ENCODE measurements around the gene ABAT. TPM values are rescaled to one million over a fixed set of nuclear protein-coding genes. Genes with fewer than 3 reads are reported as not detected.

ABAT gene
- total RNA-seq, 1 experiment from 2014 or later: 6.9 TPM

GRCh38 chr16:8773537-8773936 is 99.1 kb downstream of the ABAT start:
- no peaks in the 10 kb centered on the region for H3K9me3 ChIP-seq (ENCODE audit: low read depth, low read length, poor library complexity, severe bottlenecking)
- no peak for TF ChIP-seq EZH2 (IDR thresholded peaks at IDR 0.05; ENCODE audit: borderline replicate concordance, low read depth, low read length, poor library complexity, severe bottlenecking)
- TF ChIP-seq, protein P1, sequence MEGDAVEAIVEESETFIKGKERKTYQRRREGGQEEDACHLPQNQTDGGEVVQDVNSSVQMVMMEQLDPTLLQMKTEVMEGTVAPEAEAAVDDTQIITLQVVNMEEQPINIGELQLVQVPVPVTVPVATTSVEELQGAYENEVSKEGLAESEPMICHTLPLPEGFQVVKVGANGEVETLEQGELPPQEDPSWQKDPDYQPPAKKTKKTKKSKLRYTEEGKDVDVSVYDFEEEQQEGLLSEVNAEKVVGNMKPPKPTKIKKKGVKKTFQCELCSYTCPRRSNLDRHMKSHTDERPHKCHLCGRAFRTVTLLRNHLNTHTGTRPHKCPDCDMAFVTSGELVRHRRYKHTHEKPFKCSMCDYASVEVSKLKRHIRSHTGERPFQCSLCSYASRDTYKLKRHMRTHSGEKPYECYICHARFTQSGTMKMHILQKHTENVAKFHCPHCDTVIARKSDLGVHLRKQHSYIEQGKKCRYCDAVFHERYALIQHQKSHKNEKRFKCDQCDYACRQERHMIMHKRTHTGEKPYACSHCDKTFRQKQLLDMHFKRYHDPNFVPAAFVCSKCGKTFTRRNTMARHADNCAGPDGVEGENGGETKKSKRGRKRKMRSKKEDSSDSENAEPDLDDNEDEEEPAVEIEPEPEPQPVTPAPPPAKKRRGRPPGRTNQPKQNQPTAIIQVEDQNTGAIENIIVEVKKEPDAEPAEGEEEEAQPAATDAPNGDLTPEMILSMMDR (conservative IDR thresholded peaks at IDR 0.05; ENCODE audit: low read depth, low read length): no peak
- intact Hi-C loops (cut with micrococcal nuclease; ENCODE audit: unreplicated experiment): no loop called here
- no peak overlapping the region for H3K4me3 ChIP-seq (ENCODE audit: low read depth, low read length, poor library complexity, severe bottlenecking)
- no peaks in the 10 kb centered on the region for H3K36me3 ChIP-seq (ENCODE audit: insufficient read depth, low read length, poor library complexity, severe bottlenecking)
- no peaks in the 10 kb centered on the region for H3K4me1 ChIP-seq (ENCODE audit: insufficient read depth, low read length, poor library complexity, severe bottlenecking)
- H3K27ac ChIP-seq (ENCODE audit: low read depth, low read length, poor library complexity, severe bottlenecking): no peak overlapping the region
- no peak for DNase-seq (ENCODE audit: low spot score)
- CTCF ChIA-PET: no interaction called here
- no peaks in the 10 kb centered on the region for H3K27me3 ChIP-seq (replicated peaks; ENCODE audit: insufficient read depth, low read depth, low read length, poor library complexity)
- no TSS peak for BruUV-seq (replicated peaks)
- POLR2A ChIA-PET (ENCODE audit: low non-redundant PET): no interaction called here

GRCh38 chr16:8774208-8774607 is 99.8 kb downstream of the ABAT start:
- Histone ChIP-seq H3K9me3 (ENCODE audit: low read depth, low read length, poor library complexity, severe bottlenecking) (no peaks in the 10 kb centered on the region), H3K36me3 (ENCODE audit: insufficient read depth, low read length, poor library complexity, severe bottlenecking) (no peaks in the 10 kb centered on the region), H3K27ac (ENCODE audit: low read depth, low read length, poor library complexity, severe bottlenecking) (no peak overlapping the region), H3K4me3 (ENCODE audit: low read depth, low read length, poor library complexity, severe bottlenecking) (no peak overlapping the region), H3K4me1 (ENCODE audit: insufficient read depth, low read length, poor library complexity, severe bottlenecking) (no peaks in the 10 kb centered on the region), H3K27me3 (replicated peaks; ENCODE audit: insufficient read depth, low read depth, low read length, poor library complexity) (no peaks in the 10 kb centered on the region)
- no peak for DNase-seq (ENCODE audit: low spot score)
- CTCF ChIA-PET: no interaction called here
- no peak for TF ChIP-seq EZH2 (IDR thresholded peaks at IDR 0.05; ENCODE audit: borderline replicate concordance, low read depth, low read length, poor library complexity, severe bottlenecking)
- TF ChIP-seq, protein P1 (conservative IDR thresholded peaks at IDR 0.05; ENCODE audit: low read depth, low read length): no peak
- intact Hi-C loops (cut with micrococcal nuclease; ENCODE audit: unreplicated experiment): no loop called here
- BruUV-seq (replicated peaks): no TSS peak
- POLR2A ChIA-PET (ENCODE audit: low non-redundant PET): no interaction called here

DNA sequence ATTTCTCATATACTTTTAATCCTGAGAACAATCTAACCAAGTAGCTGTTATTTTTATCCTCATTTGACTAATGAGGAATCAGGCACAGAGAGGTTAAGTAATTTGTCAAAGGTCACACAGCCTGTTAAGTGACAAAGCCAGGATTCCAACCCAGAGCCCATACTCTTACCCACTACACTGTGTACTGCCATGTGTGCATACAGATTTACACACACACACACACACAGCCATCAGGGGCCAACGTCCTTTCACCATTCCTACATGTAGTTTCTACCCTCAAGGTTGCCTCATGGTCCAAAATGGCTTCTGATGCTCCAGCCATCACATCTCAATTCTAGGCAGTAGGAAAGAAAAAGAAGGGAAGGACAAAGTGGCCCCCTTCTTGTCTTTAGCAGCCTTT is 100.9 kb downstream of the ABAT start:
- Histone ChIP-seq H3K27ac (ENCODE audit: low read depth, low read length, poor library complexity, severe bottlenecking) (no peak overlapping the region), H3K4me3 (ENCODE audit: low read depth, low read length, poor library complexity, severe bottlenecking) (no peak overlapping the region), H3K36me3 (ENCODE audit: insufficient read depth, low read length, poor library complexity, severe bottlenecking) (no peaks in the 10 kb centered on the region), H3K4me1 (ENCODE audit: insufficient read depth, low read length, poor library complexity, severe bottlenecking) (no peaks in the 10 kb centered on the region), H3K27me3 (replicated peaks; ENCODE audit: insufficient read depth, low read depth, low read length, poor library complexity) (no peaks in the 10 kb centered on the region), H3K9me3 (ENCODE audit: low read depth, low read length, poor library complexity, severe bottlenecking) (no peaks in the 10 kb centered on the region)
- no peak for DNase-seq (ENCODE audit: low spot score)
- BruUV-seq (replicated peaks): no TSS peak
- intact Hi-C loops (cut with micrococcal nuclease; ENCODE audit: unreplicated experiment): no loop called here
- POLR2A ChIA-PET (ENCODE audit: low non-redundant PET): no interaction called here
- TF ChIP-seq, protein P1 (conservative IDR thresholded peaks at IDR 0.05; ENCODE audit: low read depth, low read length): no peak
- no peak for TF ChIP-seq EZH2 (IDR thresholded peaks at IDR 0.05; ENCODE audit: borderline replicate concordance, low read depth, low read length, poor library complexity, severe bottlenecking)
- CTCF ChIA-PET: no interaction called here
